OCI-LY1 (cell line): ENCODE results near the gene MANSC4.
A peak's percentile ranks its signal among the peaks of the same experiment; 100 is the strongest.

Experiments used
- H2AFZ ChIP-seq: fragments of 200-600 bp; sonication (generic), shearing (Covaris generic); 2 replicates; pipeline ENCODE4 v1.6.0; 2014; ENCODE audit warnings: antibody characterized with exemption, mild to moderate bottlenecking, low read length
- H3F3A ChIP-seq: fragments of 200-600 bp; sonication (generic), shearing (Covaris generic); 2 replicates; pipeline ENCODE4 v1.6.0; 2014; ENCODE audit warnings: mild to moderate bottlenecking, antibody characterized with exemption, low read length, moderate library complexity; ENCODE audit not compliant: insufficient read depth
- H3K27ac ChIP-seq: fragments of 200-600 bp; sonication (generic); 2 replicates; pipeline ENCODE4 v1.5.1; 2014; ENCODE audit warnings: low read length, mixed run types, mild to moderate bottlenecking, low read depth; ENCODE audit not compliant: poor library complexity, severe bottlenecking
- H3K27me3 ChIP-seq: fragments of 200-600 bp; sonication (generic); 2 replicates; pipeline ENCODE4 v1.6.0; 2014; ENCODE audit warnings: antibody characterized with exemption, mild to moderate bottlenecking, low read length, moderate library complexity; ENCODE audit not compliant: insufficient read depth
- H3K36me3 ChIP-seq: fragments of 200-600 bp; sonication (generic); 2 replicates; pipeline ENCODE4 v1.6.1; 2014; ENCODE audit warnings: mild to moderate bottlenecking, antibody characterized with exemption, low read length, moderate library complexity, mixed read lengths; ENCODE audit not compliant: insufficient read depth
- H3K4me1 ChIP-seq: fragments of 200-600 bp; sonication (generic); 2 replicates; pipeline ENCODE4 v1.5.1; 2014; ENCODE audit warnings: mild to moderate bottlenecking, low read length, moderate library complexity; ENCODE audit not compliant: insufficient read depth, severe bottlenecking
- H3K4me2 ChIP-seq: fragments of 200-600 bp; sonication (generic), shearing (Covaris generic); 2 replicates; pipeline ENCODE4 v1.6.1; 2014; ENCODE audit warnings: low read length
- H3K4me3 ChIP-seq: fragments of 200-600 bp; sonication (generic); 2 replicates; pipeline ENCODE4 v1.5.1; 2014; ENCODE audit warnings: low read length, low read depth, mild to moderate bottlenecking, mixed read lengths; ENCODE audit not compliant: poor library complexity, severe bottlenecking
- H3K79me2 ChIP-seq: fragments of 200-600 bp; shearing (Covaris generic); 2 replicates; pipeline ENCODE4 v1.6.1; 2016; ENCODE audit warnings: mixed run types, low read length, mixed read lengths; ENCODE audit not compliant: insufficient read depth
- H3K9ac ChIP-seq: fragments of 200-600 bp; sonication (generic), shearing (Covaris generic); 2 replicates; pipeline ENCODE4 v1.6.1; 2014; ENCODE audit warnings: mild to moderate bottlenecking, low read length, mixed read lengths
- H3K9me2 ChIP-seq: fragments of 200-600 bp; sonication (generic), shearing (Covaris generic); 2 replicates; pipeline ENCODE4 v1.6.1; 2014; ENCODE audit warnings: low read depth, mild to moderate bottlenecking, low read length, mixed read lengths
- H3K9me3 ChIP-seq: fragments of 200-600 bp; shearing (Covaris generic); 2 replicates; pipeline ENCODE4 v1.6.1; 2014; ENCODE audit warnings: low read length, mixed read lengths
- H4K20me1 ChIP-seq: fragments of 200-600 bp; sonication (generic), shearing (Covaris generic); 2 replicates; pipeline ENCODE4 v1.6.0; 2016; ENCODE audit warnings: mild to moderate bottlenecking, low read length; ENCODE audit not compliant: insufficient read depth
- EZH2 ChIP-seq: fragments of 200-600 bp; sonication (generic), shearing (Covaris generic); IDR thresholded peaks from 2 replicates; pipeline ENCODE4 v1.8.0; 2017; ENCODE audit warnings: borderline replicate concordance, mixed run types, mild to moderate bottlenecking, antibody characterized with exemption, low read length, moderate library complexity, mixed read lengths
- TF ChIP-seq, protein P1 (sequence below): fragments of 200-600 bp; sonication (generic), shearing (Covaris generic); IDR thresholded peaks from 2 replicates; pipeline ENCODE4 v1.5.1; 2017; ENCODE audit warnings: mild to moderate bottlenecking, antibody characterized with exemption, low read length, moderate library complexity, mixed read lengths

Gene MANSC4

DNA sequence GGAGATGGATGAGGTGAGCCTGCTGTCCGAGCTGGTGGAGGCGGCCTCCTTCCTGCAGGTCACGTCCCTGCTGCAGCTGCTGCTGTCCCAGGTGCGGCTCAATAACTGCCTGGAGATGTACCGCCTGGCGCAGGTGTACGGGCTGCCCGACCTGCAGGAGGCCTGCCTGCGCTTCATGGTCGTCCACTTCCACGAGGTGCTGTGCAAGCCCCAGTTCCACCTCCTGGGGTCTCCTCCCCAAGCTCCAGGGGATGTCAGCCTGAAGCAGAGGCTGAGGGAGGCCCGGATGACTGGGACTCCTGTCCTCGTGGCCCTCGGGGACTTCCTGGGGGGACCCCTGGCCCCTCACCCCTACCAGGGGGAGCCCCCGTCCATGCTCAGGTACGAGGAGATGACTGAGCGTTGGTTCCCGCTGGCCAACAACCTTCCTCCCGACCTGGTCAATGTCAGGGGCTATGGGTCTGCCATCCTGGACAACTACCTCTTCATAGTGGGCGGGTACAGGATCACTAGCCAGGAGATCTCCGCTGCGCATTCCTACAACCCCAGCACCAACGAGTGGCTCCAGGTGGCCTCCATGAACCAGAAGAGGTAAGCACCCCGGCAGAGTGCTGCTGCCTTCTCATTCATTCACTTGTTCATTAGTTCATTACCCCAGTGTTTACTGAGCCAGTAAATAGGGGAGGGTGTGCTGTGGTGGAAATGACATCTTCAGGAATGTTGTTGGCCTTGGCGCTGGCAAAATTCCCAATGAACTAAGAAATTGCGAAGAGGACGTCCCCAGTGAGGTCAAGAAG, 774 bp upstream of the MANSC4 start:
- H3K9me3 ChIP-seq: no peaks in the 10 kb centered on the region
- peak overlapping the region; percentile 97 for H3K4me2 ChIP-seq
- H3K27ac ChIP-seq: peak overlapping the region; percentile 42
- no peaks in the 10 kb centered on the region for H3K27me3 ChIP-seq
- peak overlapping the region; percentile 91 for H3K9ac ChIP-seq
- TF ChIP-seq EZH2: no peak
- TF ChIP-seq, protein P1, sequence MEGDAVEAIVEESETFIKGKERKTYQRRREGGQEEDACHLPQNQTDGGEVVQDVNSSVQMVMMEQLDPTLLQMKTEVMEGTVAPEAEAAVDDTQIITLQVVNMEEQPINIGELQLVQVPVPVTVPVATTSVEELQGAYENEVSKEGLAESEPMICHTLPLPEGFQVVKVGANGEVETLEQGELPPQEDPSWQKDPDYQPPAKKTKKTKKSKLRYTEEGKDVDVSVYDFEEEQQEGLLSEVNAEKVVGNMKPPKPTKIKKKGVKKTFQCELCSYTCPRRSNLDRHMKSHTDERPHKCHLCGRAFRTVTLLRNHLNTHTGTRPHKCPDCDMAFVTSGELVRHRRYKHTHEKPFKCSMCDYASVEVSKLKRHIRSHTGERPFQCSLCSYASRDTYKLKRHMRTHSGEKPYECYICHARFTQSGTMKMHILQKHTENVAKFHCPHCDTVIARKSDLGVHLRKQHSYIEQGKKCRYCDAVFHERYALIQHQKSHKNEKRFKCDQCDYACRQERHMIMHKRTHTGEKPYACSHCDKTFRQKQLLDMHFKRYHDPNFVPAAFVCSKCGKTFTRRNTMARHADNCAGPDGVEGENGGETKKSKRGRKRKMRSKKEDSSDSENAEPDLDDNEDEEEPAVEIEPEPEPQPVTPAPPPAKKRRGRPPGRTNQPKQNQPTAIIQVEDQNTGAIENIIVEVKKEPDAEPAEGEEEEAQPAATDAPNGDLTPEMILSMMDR: no peak
- H3K36me3 ChIP-seq: peaks cover 20% of the 10 kb centered on the region; the same call in 1 of the 2 replicates
- peaks cover 32% of the 10 kb centered on the region for H3K79me2 ChIP-seq
- H4K20me1 ChIP-seq: no peaks in the 10 kb centered on the region
- no peaks in the 10 kb centered on the region for H3K9me2 ChIP-seq
- H2AFZ ChIP-seq: no peak overlapping the region
- peak overlapping the region; percentile 72 for H3K4me3 ChIP-seq
- H3F3A ChIP-seq: no peaks in the 10 kb centered on the region
- H3K4me1 ChIP-seq: peaks cover 28% of the 10 kb centered on the region

DNA sequence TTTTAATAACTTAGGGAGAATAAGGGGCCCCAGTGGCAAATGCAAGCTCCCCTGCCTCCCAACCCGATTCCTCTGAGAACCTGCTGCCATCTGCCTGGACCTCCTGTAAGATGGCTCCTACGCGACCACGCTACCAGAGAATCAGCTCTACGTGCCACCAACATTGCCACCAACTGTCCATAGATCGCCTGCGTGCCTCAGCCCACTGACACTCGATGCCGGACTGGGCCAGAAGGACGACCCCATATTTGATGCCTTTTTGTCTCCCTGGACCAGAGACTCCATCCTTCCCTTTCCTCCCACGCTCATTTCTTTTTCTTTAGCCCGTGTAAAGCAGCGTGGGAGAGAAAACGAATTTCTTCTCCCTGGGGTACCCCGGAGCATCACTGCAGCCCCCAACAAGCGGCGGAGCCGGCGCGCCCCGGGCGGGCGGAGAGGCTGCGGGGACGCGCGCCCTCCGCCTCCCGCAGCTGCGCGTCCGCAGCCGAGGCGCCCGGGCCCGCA, 568 bp downstream of the MANSC4 start:
- no peaks in the 10 kb centered on the region for H3F3A ChIP-seq
- H4K20me1 ChIP-seq: no peaks in the 10 kb centered on the region
- peaks cover 28% of the 10 kb centered on the region for H3K79me2 ChIP-seq
- peak overlapping the region; percentile 85 for H2AFZ ChIP-seq
- H3K9me2 ChIP-seq: no peaks in the 10 kb centered on the region
- peak overlapping the region; percentile 72 for H3K4me3 ChIP-seq
- no peak for TF ChIP-seq EZH2
- TF ChIP-seq, protein P1: no peak
- H3K27ac ChIP-seq: peak overlapping the region; percentile 61
- H3K9me3 ChIP-seq: no peaks in the 10 kb centered on the region
- no peaks in the 10 kb centered on the region for H3K27me3 ChIP-seq
- peak overlapping the region; percentile 97 for H3K4me2 ChIP-seq
- H3K9ac ChIP-seq: peak overlapping the region; percentile 91
- peaks cover 28% of the 10 kb centered on the region for H3K4me1 ChIP-seq
- peaks cover 14% of the 10 kb centered on the region; the same call in 1 of the 2 replicates for H3K36me3 ChIP-seq

DNA sequence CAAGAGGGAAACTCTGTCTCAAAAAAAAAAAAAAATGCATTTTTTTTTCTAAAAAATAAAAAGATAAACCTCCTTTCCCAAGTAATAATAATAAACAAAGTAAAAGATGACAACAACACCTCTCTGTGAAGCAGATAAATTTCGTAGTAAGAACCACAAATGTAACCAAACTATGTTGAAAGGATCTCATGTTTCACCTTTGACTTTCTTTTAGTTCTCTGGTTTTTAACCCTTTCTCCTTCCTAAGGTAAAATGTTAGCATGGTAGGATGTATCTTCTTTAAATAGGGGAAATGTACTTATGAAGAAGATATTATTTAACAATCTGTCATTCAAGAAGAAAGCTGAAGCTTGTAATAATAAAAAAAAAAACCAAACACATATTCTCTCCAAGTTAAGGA, 1.8 kb downstream of the MANSC4 start:
- Histone ChIP-seq H3K9me2 (no peaks in the 10 kb centered on the region), H3K4me3 (no peak overlapping the region), H3K36me3 (peaks cover 12% of the 10 kb centered on the region; the same call in 1 of the 2 replicates), H3K27me3 (no peaks in the 10 kb centered on the region), H3K4me1 (peaks cover 28% of the 10 kb centered on the region), H3K4me2 (no peak overlapping the region), H3F3A (no peaks in the 10 kb centered on the region), H3K79me2 (peaks cover 25% of the 10 kb centered on the region), H3K27ac (no peak overlapping the region), H2AFZ (no peak overlapping the region), H4K20me1 (no peaks in the 10 kb centered on the region), H3K9me3 (no peaks in the 10 kb centered on the region), H3K9ac (no peak overlapping the region)
- no peak for TF ChIP-seq EZH2
- TF ChIP-seq, protein P1: no peak
